Measurements from ENCODE around the gene SLBP. TPM values are rescaled to one million over a fixed set of nuclear protein-coding genes. Genes with fewer than 3 reads are reported as not detected.

SLBP gene
- total and polyA plus RNA-seq, 2 donors (not counting 3 experiments of a cell fraction or from before 2014, with no cell fraction given), result 48.3 to 63.1 TPM

DNA sequence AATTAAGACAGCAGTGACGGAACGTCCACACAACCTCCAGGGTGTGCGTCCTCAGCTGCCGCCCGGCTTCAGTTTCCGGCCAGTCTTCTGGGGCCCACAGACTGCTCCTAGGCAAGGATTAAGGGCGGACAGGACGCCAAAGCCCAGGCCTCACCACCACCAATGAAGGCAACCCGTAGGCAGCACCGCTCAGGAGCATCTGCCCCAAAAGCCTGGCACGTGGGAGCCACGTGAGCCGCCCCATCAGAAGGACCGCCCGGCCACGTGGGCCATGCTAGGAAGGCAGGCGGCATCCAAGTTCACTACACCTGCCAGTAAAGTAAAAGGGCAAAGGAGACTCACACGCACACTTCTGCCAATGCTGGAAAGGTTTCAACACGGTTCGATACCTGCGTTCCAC, 42.3 kb downstream of the SLBP start:
- Histone ChIP-seq H3K9ac (replicated peaks; ENCODE audit: extremely low read depth, insufficient read depth, low read length) (no peak overlapping the region), H3K9me3 (replicated peaks; ENCODE audit: control insufficient read depth, insufficient read depth, low read length) (no peaks in the 10 kb centered on the region), H3K4me1 (ENCODE audit: control insufficient read depth, extremely low read depth, insufficient read depth, low read length) (no peaks in the 10 kb centered on the region), H2AFZ (ENCODE audit: low read depth, low read length) (no peak overlapping the region), H3K79me2 (ENCODE audit: control insufficient read depth, insufficient read depth, low read length) (no peaks in the 10 kb centered on the region), H3K4me2 (ENCODE audit: insufficient read depth, low read length) (no peak overlapping the region), H3K27ac (ENCODE audit: insufficient read depth, low read depth, low read length) (no peak overlapping the region), H3K36me3 (ENCODE audit: control insufficient read depth in 2 of 2, extremely low read depth in 1 of 2, insufficient read depth in 2 of 2, low read length in 2 of 2) (no peaks in the 10 kb centered on the region), H3K4me3 (replicated peaks in 1 of 3; ENCODE audit: insufficient read depth in 1 of 3, low read depth in 1 of 3, low read length in 3 of 3) (no peak overlapping the region), H3K27me3 (ENCODE audit: control insufficient read depth in 2 of 2, insufficient read depth in 2 of 2, low read length in 2 of 2) (no peaks in the 10 kb centered on the region), H3K9me1 (replicated peaks; ENCODE audit: control insufficient read depth, extremely low read depth, insufficient read depth, low read length) (no peaks in the 10 kb centered on the region), H4K20me1 (replicated peaks; ENCODE audit: control insufficient read depth, extremely low read depth, insufficient read depth, low read length) (no peaks in the 10 kb centered on the region)
- ChIA-PET POLR2A (no interaction called here), CTCF (no interaction called here)
- no peak for TF ChIP-seq POLR2AphosphoS5 (IDR thresholded peaks at IDR 0.05; ENCODE audit: insufficient read depth, low read depth, low read length)
- no peak for TF ChIP-seq CTCF (IDR thresholded peaks at IDR 0.05; ENCODE audit: extremely low read depth in 1 of 2, insufficient read depth in 1 of 2, low read depth in 1 of 2, low read length in 2 of 2)
- TF ChIP-seq EZH2 (IDR thresholded peaks at IDR 0.05; ENCODE audit: borderline replicate concordance, low read depth, low read length, severe bottlenecking), result no peak
- TF ChIP-seq, protein P1, sequence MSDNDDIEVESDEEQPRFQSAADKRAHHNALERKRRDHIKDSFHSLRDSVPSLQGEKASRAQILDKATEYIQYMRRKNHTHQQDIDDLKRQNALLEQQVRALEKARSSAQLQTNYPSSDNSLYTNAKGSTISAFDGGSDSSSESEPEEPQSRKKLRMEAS (IDR thresholded peaks at IDR 0.05; ENCODE audit: insufficient read depth, insufficient read length), result no peak
- no peak for TF ChIP-seq JUN (IDR thresholded peaks at IDR 0.05; ENCODE audit: borderline replicate concordance, insufficient read depth, insufficient read length, low read depth)
- TF ChIP-seq MYC (IDR thresholded peaks at IDR 0.05; ENCODE audit: low read depth, low read length), result no peak
- TF ChIP-seq GATA2 (IDR thresholded peaks at IDR 0.05; ENCODE audit: insufficient read depth, insufficient read length, low read depth, low read length), result no peak
- TF ChIP-seq POLR2A (IDR thresholded peaks at IDR 0.05; ENCODE audit: low read depth, low read length), result no peak
- no peak for TF ChIP-seq FOS (IDR thresholded peaks at IDR 0.05; ENCODE audit: borderline replicate concordance, insufficient read depth, low read length)
- BruUV-seq (replicated peaks), result no TSS peak
- DNase-seq (ENCODE audit: low read depth, low spot score) (no peak), FAIRE-seq (no peak)
- dilution Hi-C loops (cut with MboI; ENCODE audit: extremely low pct_ligation_motif_present, low sequenced_read_pairs), result no loop called here
- intact Hi-C loops (cut with micrococcal nuclease), result no loop called here

Data from endothelial cell of umbilical vein (primary cell).